ENCODE data around the gene TMEM184A.

Gene TMEM184A

GRCh38 chr7:1550846-1551155, 5.2 kb downstream of the TMEM184A start:
- DNase-seq (ENCODE audit: low read depth in 2 of 2): no peak

GRCh38 chr7:1550005-1550845, 5.8 kb downstream of the TMEM184A start:
- no peak for DNase-seq (ENCODE audit: low read depth in 2 of 2)

DNA sequence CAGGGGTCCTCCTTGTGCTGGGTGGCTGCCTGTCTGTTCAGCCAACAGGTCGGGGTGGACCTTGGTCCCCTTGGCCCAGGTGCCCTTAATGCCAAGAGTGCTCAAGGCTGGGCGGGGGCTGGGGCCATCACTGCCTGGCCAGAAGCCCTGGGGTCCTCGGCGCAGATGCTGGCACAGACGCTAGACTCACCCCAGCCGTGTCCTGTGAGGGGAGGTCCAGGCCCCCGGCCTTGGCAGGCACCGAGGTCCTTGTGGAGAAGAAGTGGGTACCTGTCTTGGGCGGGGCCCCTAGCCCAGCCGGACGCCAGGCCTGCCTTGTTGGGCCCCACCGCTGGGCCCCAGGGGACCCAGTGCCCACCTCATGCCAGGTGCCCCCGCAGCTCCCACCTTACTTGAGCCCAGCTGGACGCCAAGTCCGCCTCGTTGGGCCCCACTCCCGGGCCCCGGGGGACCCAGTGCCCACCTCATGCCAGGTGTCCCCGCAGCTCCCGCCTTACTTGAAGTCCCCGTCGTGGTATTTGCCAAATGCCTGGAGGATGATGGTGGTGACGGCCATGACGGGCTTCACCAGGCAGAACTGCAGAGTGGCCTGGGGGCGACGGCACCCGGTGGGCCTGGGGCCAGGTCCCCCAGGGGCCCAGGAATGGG, 6.5 kb downstream of the TMEM184A start:
- DNase-seq (ENCODE audit: low read depth in 2 of 2): no peak

- DNase-seq (ENCODE audit: low read depth in 2 of 2): no peak
Measured at GRCh38 chr7:1548944-1549343, 7.1 kb downstream of the TMEM184A start.

DNA sequence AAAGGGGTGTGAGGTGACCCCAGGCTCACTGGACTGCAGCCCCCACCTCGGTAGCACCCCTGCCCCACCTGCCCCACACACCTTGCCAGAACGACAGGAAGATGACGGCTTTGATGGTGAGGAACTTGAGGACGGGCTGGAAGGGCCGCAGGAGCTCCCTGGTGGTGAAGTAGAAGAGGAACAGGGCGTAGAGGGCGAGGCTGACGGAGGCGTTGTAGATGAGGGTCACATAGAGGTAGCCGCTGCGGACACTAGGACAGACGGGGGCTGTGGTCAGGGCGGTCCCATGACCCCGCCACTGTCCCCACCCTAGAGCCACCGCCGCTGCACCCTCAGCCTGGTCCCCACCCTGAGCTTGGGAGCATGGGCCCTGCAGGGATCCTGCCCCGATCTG, 7.6 kb downstream of the TMEM184A start:
- DNase-seq (ENCODE audit: low read depth in 2 of 2): no peak

DNA sequence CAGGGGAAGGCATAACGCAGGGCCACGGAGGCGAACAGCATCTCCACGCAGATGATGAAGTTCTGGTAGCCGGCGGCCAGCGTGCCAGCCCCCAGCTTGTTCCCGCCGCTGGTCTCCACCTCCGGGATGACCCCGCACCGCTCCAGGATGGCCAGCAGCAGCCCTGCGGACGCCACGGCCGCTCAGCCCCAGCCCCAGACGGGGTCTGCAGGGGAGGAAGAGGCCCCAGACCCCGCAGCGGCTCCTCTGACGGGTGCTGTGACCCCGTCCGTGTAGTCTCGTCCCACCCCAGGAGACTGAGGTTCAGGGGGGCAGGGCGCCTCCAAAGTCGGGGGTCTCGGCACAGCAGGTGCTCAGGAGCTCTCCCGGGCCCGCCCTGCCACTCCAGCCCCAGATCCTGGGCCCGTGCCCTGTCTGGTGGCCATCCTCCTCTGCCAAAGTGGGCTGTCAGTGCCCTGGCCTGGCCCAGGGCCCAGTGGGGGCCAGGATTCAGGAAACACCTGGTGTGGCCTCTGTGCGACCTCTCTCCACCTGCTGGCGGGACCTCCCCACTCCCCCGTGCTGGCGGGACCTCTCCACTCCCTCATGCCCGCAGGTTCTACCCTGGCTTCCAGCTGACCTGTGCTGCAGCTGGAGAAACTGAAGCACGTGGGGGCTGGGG, 8.1 kb downstream of the TMEM184A start:
- no peak for DNase-seq (ENCODE audit: low read depth in 2 of 2)

DNA sequence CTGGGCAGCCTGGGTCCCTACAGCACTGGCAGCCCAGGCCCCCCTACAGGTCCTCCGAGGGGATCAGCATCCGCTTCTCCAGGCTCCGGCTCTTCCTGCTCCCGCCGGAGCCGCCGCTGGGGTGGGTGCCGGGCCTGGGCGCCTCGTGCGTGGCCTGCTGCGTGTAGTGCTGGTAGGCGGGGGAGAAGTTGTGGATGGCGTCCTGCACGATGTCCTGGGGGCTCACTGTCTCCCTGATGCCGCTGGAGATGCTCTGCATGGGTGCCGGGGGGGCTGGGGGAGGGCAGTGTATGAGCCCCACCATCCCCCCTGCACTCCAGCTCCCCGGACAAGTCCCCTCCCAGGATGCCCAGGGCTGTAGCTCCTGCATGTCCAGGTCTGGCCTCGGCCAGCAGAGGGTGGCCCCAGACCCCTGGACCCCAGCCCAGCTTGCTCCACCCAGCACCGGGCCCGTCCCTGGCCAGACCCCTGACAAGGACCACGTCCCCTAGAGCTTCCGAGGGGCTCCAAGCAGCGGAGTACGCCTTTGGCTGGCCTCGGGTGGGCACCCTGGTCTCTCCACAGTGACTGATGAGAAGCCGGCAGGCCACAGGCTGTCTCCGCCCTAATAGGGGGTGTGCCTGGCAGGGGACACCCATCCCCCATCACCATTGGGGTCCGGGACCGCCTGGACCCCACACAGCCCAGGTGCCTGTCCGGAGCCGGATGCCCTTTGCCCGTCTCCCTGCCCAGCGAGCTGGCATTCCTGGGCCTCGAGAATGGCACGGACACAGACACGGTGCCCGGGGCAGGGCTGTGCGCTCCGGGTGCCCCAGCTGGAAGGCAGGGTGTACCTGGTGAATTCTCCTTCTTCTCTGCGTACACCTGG, 8.9 kb downstream of the TMEM184A start:
- DNase-seq (ENCODE audit: low read depth in 2 of 2): no peak

DNA sequence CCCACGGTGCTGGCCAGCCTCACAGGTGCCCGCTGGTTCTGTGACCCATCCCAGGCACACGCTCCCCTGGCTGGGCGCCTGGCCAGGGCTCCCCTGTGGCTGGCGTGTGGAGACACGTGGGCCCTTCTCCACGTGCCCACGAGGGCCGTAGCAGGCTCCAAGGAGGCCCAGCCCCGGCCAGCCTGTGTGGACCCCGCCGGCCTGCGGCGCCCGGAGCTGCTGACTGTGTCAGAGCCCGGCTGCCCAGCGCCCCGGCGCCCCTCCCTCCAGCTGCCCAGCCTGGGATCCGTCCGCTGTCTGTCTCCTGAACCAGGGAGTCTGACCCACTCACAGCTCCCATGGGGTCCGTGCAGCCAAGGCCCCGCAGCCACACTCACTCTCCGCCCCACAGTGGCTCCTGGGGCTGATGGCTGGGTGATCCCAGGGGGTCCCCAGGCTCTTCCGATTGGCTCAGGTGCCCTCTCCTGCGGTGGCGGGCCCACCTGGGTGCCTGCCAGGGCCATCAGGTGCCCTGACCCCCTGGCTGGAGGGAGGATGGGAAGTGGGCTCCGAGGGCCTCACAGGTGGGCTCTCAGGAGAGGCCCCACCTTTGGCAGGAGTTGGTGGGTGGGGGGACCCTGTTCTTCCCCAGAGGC, 9.6 kb downstream of the TMEM184A start:
- no peak for DNase-seq (ENCODE audit: low read depth in 2 of 2)

DNA sequence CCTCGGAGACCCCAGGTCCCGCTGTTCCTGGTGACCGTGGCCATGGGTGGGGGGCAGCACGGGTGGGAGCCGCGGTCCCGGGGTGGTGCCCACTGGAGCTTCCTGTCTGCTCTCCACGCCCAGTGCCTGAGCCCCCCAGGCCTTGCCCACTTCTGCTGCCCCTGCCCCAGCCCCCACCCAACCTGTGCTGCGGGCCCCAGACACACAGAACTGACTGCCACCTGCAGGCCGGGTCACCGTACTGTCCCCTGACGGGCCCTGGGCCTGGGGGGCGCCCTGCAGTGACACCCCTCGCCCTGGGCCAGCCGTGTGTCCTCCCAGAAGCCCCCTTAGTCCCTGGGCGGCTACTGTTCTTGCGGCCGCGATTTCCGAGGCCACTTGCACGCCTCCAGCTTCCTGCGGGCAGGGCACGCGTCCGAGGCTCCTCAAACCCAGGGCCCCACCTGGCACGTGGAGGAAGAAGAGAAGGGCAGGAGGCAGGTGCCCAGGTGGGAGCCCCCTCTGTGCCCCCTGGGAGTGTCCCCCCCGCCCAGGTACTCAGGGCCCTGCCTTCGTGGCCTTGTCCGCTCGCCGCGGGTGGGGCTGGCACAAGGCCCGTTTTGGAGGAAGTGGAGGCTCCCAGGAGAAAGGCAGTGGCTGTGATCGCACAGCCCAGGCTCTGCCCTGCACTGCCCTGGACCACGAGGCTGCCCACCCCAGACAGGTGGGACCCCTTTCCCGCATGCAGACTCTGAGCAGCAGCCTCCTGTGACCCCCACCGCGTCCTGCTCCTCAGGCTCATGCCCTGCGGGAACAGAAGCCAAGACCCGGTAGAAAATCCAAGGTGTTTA, 10.4 kb downstream of the TMEM184A start:
- no peak for DNase-seq (ENCODE audit: low read depth in 2 of 2)

GRCh38 chr7:1544896-1545416, 11.0 kb downstream of the TMEM184A start:
- DNase-seq (ENCODE audit: low read depth in 2 of 2): no peak

DNA sequence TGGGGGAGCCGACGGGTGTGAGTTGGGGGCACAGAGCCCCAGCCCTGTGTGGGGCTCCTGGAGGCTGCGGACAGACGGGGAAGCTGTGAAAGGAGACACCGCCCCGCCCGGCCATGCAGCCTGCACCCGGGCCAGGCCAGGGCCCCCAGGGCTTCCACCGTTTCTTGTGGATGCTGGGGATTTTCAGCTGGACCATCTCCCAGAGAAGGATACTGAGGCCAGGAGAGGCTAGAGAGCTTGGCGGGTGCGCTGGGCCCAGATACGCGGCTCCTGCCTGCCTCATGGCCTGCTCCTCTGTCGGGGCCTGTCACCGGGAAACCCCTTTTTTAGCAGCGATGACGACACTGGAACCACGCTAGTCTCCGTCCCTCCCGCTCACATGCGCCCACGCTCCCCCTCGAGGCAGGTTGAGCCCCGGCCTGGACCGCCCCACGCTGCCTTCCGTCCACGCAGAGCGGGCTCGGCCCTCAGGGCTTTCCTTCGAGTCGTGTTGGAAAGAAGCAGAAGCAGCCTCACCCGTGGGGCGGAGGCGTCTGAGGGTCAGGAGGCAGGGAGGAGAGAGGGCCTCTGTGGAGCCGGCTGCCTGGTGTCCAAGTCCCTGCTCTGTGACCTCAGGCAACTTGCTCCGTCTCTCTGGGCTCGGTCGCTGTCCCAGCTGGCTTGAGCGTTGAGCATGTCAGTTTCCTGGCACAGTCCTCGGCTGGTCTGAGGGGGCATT, 11.7 kb downstream of the TMEM184A start:
- no peak for DNase-seq (ENCODE audit: low read depth in 2 of 2)

DNA sequence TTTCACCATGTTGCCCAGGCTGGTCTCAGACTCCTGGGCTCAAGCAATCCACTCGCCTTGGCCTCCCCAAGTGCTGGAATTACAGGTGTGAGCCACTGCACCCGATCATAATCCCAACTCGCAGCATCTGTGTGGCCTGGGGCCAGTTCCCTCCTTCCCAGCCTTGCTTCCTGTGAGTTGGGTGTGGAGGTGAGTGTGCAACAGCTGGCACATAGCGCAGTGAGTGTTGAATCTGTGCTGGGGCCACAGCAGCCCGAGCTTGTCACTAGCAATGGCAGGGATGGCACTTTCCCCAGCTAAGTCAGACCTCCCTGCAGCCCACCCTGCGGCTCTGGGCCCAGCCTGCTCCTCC, 12.2 kb downstream of the TMEM184A start:
- no peak for DNase-seq (ENCODE audit: low read depth in 2 of 2)

DNA sequence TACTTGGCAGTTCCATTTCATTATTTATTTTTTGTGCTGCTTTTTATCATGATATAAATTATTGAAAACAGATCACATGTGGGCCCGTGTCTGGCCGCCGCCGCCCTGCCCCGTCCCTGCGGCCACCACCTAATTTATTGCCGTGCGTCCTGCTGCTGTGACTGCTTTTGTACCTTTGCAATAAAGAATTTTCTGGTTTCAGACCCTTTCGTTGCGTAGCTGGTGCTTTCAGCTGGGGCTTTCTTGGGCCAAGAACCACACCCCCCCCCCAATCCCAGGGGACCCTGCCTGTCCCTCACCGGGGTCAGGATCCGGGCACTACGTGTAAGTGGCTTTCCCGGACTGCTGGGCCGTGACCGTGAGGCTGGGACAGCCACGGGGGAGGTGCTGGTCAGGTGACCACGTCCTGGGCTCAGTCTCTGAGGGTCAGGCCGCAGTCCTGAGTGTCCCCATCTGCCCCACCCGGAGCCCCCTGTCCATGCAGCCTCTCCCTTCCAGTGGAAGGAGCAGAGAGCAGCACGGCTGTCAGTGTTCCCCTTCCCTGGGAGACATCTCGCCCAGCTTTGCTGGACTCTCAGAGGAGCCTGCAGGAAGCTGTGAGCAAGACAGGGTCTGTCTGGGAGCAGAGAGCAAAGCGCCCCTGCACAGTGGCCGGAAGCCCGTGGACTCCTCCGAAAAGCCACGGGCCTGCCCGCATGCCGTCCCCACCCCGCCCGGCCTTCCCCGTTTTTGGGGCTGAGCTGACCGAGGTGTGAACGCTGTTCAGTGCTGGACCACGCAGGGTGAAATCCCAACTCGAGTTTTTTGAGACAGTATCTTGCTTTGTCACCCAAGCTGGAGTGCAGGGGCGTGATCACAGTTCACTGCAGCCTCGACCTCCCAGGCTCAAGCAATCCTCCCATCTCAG, 12.9 kb downstream of the TMEM184A start:
- DNase-seq (ENCODE audit: low read depth in 2 of 2): no peak

DNA sequence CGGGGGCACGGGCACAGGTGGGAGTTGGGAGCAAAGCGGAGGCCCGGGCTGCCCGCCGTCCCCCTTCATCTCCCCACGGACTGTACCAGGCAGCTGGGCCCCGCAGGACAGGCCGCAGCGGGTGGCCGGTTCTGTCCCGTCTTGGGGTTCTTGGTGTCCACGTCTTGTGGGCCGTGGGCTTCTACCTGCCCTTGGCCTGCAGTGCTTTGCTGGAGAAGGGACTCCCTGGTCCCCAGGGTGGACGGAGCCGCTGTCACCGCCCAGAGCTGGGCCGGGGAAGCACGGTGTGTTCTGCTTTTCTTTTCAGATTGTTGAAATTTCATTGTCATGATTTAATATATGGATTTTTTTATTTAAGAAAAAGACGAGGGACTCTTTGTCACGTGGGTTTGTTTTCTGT, 13.7 kb downstream of the TMEM184A start:
- no peak for DNase-seq (ENCODE audit: low read depth in 2 of 2)

DNA sequence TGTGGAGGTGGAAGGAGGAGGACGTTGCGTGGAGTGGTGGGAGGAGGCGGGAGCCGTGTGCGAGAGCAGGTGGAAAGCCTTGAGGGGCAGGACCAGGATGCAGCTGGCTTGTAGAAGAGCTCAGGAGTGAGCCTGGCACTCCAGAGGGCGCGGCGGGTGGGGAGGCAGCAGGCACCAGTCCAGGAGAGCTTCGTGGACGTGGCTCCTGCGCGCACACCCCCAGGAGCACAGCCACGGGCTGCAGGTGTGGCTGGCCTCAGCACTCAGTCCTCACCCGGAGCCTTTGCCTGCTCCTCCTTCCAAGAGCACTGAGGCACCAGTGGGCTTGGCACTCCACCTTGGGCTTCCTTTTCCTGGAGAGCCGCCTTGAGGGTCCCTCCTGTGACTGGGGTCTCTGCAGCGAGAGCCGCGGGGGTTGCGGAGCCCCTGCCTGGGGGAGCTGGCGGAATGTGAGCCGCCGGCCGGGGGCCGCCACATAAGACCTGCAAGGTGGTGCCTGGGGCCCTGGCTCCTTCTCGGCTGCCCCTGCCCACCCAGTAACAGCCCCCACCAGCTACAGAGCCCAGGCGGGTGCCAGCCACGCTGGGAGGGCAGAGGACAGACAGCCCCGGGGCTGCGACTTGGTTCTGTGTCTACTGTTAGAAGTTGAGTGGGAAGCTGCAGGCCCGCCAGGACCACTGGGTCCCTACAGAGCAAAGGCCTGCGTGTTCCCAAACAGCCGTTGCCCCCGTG, 14.4 kb downstream of the TMEM184A start:
- no peak for DNase-seq (ENCODE audit: low read depth in 2 of 2)

GRCh38 chr7:1540776-1541271, 15.2 kb downstream of the TMEM184A start:
- DNase-seq (ENCODE audit: low read depth in 2 of 2): no peak

- no peak for DNase-seq (ENCODE audit: low read depth in 2 of 2)
Measured at GRCh38 chr7:1539882-1540775, 15.9 kb downstream of the TMEM184A start.

Data from stimulated activated CD8-positive, alpha-beta memory T cell treated with anti-CD3 and anti-CD28 coated beads, Interleukin-2, amount 100 ng/mL, for 48 hours (primary cell).